Activated naive CD4-positive, alpha-beta T cell treated with anti-CD3 and anti-CD28 coated beads, Interleukin-2, amount 50 U/mL, for 24 hours (primary cell): ENCODE results near the gene NMT1.

Source experiments
- H3K27ac Mint-ChIP-seq: one replicate; pipeline ENCODE4 v1.8.0; 2021; ENCODE audit warnings: mild to moderate bottlenecking, mixed read lengths
- H3K27me3 Mint-ChIP-seq: one replicate; pipeline ENCODE4 v1.8.0; 2021; ENCODE audit warnings: mixed read lengths
- H3K36me3 Mint-ChIP-seq: one replicate; pipeline ENCODE4 v1.8.0; 2021; ENCODE audit warnings: mixed read lengths
- H3K4me1 Mint-ChIP-seq: one replicate; pipeline ENCODE4 v1.8.0; 2021; ENCODE audit warnings: mixed read lengths
- H3K4me3 Mint-ChIP-seq: one replicate; pipeline ENCODE4 v1.8.0; 2021; ENCODE audit warnings: mild to moderate bottlenecking, mixed read lengths
- H3K9me3 Mint-ChIP-seq: one replicate; pipeline ENCODE4 v1.8.0; 2021; ENCODE audit warnings: mixed read lengths

Gene NMT1

DNA sequence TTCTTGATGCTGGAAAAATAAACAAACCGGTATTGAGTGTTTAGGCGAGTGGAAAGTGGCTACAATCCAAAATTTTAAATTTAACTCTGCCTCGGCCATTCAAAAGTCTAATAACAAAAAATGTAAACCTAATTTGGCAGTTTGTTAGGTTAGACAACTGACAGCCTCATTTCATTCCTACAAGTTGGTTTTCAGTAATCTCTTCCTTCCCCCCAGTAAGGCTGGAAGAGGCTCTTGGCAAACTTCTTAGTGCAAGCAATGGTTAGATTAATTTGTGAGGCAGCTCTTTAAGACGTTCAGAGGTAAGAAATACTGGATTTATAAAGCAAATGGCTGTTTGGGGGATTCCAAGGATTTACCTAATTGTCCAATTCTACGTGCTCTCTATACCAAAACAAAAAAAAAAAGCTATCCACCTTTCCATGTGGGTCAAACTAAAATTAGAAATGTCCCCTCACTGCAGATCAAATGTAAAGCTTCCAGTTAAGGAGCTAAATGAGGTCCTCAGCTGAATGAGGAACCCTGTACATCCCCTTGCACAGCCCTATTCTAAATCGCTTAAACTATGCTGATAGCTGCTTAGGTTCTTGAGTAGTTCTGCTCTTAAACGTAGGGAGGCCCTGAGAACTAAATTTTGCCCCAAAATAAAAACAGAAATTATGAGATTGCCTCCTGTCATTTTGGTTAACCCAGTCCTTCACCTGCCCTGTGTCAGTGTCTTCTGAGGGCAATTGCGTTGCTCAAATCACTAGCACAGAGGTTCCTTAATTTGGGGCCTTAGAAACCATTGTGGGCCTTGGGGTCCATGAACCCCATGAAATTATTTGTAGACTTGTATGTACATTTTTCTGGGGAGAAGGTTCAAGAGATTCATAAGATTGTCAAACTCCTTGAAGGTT, 90.0 kb downstream of the NMT1 start:
- peaks cover 3% of the 10 kb centered on the region for H3K36me3 Mint-ChIP-seq
- peak overlapping the region; percentile 98 for H3K4me3 Mint-ChIP-seq
- H3K27ac Mint-ChIP-seq = peak overlapping the region; percentile 86
- H3K4me1 Mint-ChIP-seq = peaks cover 44% of the 10 kb centered on the region
- H3K9me3 Mint-ChIP-seq = no peaks in the 10 kb centered on the region
- no peaks in the 10 kb centered on the region for H3K27me3 Mint-ChIP-seq

DNA sequence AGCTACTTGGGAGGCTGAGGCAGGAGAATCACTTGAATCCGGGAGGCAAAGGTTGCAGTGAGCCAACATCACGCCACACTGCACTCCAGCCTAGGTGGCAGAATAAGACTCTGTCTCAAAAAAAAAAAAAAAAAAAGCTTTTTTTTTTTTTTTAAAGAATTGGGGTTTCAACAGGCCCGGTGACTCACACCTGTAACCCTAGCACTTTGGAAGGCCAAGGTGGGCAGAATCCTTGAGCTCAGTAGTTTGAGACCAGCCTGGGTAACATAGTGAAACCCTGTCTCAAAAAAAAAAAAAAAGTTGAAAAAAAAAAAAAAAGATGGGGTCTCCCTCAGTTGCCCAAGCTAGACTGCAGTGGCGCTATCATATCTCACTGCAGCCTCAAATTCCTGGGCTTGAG, 93.9 kb downstream of the NMT1 start:
- Mint-ChIP-seq H3K27ac (no peak overlapping the region), H3K4me3 (peak overlapping the region; percentile 15), H3K36me3 (peaks cover 3% of the 10 kb centered on the region), H3K27me3 (no peaks in the 10 kb centered on the region), H3K4me1 (peaks cover 53% of the 10 kb centered on the region), H3K9me3 (no peaks in the 10 kb centered on the region)

DNA sequence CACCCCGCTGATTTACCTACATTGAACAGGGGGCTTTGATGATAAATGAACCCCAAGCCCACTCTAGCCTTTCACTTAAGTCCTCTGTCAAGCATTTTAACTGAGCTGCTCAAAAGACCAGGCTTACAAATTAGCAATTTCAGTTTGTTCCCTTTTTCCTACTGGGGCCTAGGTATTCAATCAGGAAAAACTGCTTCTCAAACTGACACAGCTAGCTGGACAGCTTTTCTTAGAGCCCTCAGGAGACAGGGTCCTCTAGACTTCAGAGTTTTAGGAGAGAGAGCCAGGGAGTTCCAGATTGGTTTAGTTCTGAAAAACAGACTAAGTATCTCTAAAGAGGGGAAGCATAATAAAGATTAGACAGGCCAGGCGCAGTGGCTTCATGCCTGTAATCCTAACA, 94.4 kb downstream of the NMT1 start:
- Mint-ChIP-seq H3K4me1 (peaks cover 52% of the 10 kb centered on the region), H3K9me3 (no peaks in the 10 kb centered on the region), H3K27ac (peak overlapping the region; percentile 76), H3K36me3 (peaks cover 3% of the 10 kb centered on the region), H3K27me3 (no peaks in the 10 kb centered on the region), H3K4me3 (peak overlapping the region; percentile 15)

DNA sequence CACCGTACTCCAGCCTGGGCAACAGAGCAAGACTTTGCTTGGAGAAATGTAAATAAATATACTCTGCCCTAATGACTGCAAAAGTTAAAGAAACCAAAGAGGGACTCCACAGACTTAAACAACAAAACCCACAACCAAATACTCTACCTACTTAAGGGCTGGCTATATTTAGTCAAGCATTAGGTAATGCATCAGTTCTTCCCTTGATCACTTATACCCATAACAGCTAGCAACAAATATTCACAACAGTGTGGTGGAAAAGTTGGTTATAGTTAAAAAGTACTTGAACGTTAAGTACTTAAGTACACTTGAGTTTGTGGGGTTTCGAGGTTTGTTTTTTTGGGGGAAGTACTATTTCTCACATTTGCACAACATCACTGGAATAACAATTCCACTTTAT, 95.1 kb downstream of the NMT1 start:
- no peaks in the 10 kb centered on the region for H3K9me3 Mint-ChIP-seq
- peak overlapping the region; percentile 12 for H3K27ac Mint-ChIP-seq
- H3K4me1 Mint-ChIP-seq = peaks cover 47% of the 10 kb centered on the region
- H3K36me3 Mint-ChIP-seq = peaks cover 3% of the 10 kb centered on the region
- H3K27me3 Mint-ChIP-seq = no peaks in the 10 kb centered on the region
- H3K4me3 Mint-ChIP-seq = no peak overlapping the region
